ENCODE results near the gene SYCP3. TPM values are rescaled to one million over a fixed set of nuclear protein-coding genes. Genes with fewer than 3 reads are reported as not detected.
"Not testable (repeated sequence)": the region's sequence is repeated elsewhere in the genome, so short reads cannot be mapped to it uniquely, and the experiment has no call there.

Gene SYCP3
- total RNA-seq, 1 donor from 2014 or later = 0.93 TPM

DNA sequence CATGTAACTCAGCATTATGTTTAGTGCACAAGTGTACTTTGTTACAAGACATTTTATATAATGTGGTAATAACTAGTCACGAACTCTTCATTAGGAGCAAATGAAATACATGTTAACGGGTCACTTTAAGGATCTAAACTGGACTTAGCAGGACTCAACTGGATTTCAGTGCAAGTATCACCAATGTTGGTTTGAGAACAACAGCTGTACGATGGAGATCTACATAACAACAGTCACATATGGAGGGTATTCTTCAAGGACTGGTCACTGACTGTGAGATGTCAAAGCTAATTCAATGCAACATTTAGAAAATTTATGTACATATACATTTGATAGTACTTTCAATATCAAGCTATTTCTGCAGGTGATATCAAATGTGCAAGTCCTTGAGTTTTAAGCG lies 22.5 kb upstream of the SYCP3 start:
- intact Hi-C loops (cut with micrococcal nuclease) = no loop called here

DNA sequence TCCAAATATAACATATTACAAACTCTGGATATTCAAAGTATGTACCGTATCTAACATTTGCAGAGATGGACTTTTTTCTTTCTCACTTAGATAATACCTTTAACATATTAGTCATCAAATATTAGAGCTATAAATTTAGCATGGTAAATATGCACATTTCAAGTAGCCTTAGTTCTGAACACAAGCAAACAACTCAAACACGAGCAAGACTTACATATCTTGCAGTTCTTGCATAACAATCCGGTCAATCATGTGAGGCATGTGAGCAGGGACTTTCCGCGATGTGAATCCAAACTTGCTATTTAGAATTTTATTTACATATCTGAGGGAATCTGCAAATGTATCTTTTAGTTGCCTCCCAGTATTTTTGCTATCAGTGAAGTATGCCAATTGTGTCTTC lies 22.1 kb upstream of the SYCP3 start:
- intact Hi-C loops (cut with micrococcal nuclease) = no loop called here

DNA sequence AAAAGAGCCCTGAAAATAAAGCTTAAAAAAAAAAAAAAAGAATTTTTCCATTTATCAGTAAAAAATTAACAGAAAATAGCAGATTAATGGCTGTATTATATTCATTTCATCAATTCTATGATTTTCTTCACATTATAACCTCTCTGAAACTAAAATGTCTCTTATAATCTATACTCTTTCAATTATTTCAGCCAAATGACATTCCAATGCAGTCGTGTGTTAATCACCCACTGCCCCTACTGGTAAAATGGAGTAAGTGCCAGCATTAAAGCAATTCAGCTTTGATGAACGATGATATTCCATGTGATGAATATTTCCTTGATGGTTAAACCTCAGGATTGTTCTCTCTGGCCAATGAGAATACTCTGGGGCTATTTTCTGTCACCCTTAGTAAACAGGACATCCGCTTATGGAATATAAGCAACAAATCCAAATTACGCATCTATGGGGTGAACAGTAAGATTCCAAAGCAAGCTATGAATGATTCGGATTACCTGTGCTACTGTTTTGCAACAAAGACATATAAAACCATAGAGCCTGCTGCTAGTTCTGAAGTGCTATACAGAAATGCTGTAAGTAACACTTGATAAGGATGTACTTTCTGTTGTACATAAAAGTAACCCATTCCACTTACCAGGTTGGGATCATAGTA lies 20.3 kb upstream of the SYCP3 start:
- intact Hi-C loops (cut with micrococcal nuclease) = loop anchor here (1.0 to 2.0 kb wide), 5 partner anchors 61 to 353 kb away; partner anchors contain the start of gene ARL1

DNA sequence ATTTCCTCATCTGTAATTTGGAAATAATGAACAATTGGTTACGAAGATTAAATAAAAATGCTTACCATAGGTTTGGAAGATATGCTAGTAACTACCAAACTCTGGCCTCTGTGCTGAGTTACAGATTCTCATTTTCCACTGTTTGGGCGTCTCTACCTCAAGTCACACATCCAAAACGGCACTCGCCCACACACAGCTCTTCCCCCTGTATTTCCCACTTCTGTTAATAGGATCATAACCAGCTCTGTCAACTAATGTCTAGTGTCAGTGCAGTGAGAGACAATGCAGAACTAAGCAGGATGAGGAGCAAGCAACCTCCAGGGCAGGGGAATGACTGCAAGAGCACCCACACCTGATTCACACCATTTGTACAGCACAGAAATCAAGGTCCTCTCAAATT lies 10.9 kb upstream of the SYCP3 start:
- intact Hi-C loops (cut with micrococcal nuclease) = no loop called here

DNA sequence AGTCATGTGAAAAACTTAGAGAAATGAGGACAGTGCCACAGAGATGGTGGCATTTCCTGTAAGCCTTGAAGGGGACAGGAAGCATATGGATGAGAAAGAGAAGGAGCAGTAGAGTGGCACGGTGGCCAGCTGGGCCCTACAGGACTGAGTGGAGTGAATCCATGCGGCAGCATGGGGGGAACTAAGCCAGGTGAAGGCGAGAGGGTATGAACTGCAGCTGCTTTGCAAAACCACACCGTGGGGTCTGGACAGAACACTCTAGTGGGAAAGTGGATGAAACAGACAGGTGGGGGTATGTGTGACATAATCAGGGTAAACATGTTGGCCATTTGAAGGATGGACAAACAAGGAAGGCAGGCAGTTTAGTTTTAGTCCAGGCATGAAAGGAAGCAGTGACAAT lies 10.4 kb upstream of the SYCP3 start:
- intact Hi-C loops (cut with micrococcal nuclease) = no loop called here

DNA sequence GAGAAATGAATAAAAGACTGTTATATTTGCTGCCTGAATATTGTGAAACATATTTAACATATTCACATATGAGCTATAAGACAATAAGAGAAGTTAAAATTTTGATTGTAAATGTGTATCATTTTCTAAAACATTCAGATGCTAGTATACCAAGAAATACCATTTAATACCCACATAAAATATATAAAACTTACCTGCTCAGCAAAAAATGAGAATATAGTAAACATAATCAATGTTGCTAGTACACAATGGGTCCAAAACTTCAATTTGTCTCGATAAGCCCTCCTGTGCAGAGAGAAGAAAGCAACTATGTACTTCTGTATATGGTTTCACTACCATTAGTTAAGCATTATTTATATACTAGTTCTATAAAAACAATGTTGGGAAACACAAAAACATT lies 9.6 kb upstream of the SYCP3 start:
- intact Hi-C loops (cut with micrococcal nuclease) = no loop called here

DNA sequence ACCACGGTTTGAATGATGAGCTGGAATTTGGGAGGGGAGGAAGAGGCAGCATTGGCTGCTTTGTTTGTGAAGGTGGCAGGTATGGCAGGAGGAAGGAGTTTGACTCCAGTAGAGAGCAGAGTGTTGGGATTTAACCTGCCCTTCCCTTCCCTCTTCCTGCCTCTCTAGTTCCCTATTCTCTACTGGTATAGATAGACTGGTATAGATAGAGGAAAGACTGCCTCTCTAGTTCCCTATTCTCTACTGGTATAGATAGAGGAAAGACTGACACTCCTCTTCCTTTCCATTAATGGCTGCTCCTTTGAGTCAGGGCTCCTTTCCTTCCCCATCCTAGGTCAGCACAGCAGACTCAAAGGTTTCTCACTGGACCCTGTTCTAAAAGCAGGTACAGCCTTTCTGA lies 8.4 kb upstream of the SYCP3 start:
- intact Hi-C loops (cut with micrococcal nuclease) = no loop called here

DNA sequence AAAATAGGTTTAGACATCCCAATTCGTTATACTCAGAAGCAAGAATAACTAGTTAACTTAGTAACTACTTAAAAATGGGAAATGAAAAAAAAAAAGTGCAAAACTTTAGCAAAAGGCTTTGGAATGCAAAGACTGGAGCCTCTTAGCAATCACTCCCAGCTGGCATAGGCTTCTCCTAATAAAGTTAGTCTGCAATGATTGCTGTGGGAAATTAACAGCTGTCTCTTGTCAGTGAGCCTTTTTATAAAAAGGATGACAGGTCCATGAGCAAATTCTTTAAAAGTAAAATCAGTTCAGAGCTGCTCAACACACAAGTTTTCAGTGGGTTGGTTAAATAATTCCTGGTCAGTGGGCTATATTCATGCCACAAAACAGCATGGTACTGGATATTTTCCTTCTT lies 7.4 kb upstream of the SYCP3 start:
- intact Hi-C loops (cut with micrococcal nuclease) = no loop called here

DNA sequence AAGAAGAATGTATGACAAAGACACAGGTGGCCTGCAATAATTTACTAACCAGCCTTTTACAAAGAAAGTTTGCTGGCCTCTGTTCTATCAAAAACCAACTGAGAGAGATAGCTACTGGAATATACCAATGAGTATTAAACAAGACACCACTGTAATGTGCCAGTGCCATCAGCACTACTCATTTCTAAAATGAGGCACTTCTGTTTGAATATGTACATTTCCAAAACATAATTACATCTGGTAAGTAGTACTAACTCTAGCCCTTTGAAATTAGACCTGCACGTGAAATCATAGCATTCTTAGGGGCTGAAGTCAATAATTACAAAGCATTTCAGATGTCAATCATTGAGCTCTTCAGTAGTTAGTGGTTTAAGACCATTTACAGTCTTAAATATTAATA lies 6.9 kb upstream of the SYCP3 start:
- intact Hi-C loops (cut with micrococcal nuclease) = no loop called here

DNA sequence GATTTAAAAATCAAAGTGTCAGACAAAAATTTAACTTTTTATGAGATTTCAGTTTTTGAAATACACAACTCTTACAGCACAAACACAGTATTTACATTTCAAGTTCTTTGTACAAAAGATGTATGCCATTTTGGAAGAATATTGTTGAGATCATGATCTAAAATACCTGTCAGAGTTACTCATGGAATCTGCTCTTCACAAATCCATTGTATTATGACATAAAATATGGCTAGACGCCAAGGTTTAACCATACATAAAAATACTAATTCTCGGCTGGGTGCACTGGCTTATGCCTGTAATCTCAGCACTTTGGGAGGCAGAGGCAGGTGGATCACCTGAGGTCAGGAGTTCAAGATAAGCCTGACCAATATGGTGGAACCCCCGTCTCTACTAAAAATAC lies 6.2 kb upstream of the SYCP3 start:
- intact Hi-C loops (cut with micrococcal nuclease) = no loop called here

DNA sequence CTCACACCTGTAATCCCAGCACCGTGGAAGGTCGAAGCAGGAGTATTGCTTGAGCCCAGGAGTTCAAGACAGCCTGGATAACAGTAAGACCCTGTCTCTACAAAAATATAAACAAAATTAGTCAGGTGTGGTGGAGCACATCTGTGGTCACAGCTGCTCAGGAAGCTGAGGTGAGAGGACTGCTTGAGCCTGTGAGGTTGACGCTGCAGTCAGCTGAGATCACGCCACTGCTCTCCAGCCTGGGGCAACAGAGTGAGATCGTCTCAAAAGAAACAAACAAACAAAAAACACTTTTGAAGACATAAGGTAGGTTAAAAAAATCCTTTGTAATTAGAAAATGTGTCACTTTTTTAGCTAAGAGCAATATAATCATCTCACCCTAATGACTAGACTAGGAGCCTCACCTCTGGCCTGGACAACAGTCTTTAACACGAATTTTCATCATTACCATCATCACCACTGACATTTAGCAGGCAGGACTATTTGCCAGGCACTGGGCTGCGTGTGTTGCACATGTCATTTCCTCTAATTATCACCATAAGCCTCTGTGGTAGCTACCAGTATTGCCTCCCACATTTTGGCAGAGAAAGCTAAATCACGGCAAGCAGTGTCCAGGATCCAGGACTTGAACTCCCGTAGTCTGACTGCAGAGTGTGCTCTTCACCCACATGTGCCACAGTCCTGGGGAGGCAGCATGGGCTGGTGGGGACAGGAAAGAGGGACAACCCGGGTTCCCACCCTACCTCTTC lies 4.6 kb upstream of the SYCP3 start:
- intact Hi-C loops (cut with micrococcal nuclease) = no loop called here

DNA sequence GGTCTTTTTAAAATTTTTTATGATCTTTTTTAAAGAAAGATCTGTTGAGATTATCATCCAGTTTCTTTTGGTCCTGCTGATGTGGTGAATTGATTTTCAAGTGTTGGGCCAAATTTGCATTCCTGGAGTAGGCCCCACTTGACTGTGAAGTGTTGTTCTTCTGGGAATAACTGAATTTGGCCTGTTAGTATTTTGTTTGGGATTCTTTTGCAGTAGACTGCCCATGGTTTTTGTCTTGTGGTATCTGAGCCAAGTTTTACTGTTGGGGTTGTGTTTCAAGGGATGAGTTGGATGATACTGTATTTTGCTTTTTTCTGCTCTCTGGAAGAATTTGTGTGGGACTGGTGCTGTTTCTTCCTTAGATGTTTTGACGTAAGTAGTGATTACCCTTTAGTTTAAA lies 4.0 kb upstream of the SYCP3 start:
- intact Hi-C loops (cut with micrococcal nuclease) = no loop called here

DNA sequence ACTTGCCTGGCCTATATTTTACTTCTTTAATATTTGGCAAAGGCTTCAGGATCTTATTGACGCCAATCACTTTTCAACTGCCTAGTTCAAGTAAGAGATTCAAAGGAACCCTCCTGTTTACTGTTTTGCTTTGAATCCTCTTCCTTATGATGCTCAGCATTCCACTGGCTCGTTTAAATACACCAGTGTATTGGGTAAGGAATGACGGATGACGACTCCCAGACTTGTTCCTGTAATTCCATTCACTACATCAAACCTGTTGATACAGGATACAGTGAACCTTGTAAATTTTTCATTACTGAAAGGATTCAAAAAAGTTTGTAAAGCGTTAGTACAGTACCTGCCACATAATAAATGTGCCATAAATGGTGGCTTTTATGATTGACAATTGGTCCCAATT lies 1.7 kb upstream of the SYCP3 start:
- intact Hi-C loops (cut with micrococcal nuclease) = no loop called here

DNA sequence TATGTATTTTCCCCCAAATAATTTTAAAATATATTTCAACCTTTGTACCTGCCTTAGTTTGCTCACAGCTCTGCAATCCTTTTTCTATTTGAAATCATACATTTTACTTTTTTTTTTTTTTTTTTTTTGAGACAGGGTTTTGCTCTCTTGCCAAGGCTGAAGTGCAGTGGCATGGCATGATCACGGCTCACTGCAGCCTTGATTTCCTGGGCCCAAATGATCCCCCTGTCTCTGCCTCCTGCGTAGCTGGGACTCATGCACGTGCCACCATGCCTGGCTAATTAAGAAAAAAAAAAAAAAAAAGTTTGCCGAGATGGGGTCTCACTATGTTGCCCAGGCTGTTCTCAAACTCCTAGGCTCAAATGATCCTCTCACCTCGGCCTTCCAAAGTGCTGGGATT lies 1.3 kb upstream of the SYCP3 start:
- intact Hi-C loops (cut with micrococcal nuclease) = no loop called here

DNA sequence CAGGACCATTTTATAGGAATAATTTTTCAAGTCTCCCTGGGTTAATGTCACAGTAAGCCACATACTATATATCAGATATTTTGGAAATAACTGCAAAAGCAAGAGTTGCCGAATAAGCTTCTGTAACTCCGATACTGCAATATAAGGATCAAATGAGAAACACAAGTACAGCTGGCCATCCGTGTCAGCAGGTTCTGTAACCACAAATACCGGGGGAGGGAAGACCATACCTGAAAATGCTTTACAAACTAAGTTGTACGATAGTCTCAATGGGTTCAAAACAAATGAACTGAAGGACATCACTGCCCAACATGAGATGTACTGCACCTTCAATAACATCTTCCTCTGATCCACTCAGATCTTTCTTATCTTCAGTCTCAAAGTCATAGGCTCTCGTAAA lies 1.8 kb downstream of the SYCP3 start:
- intact Hi-C loops (cut with micrococcal nuclease) = no loop called here

DNA sequence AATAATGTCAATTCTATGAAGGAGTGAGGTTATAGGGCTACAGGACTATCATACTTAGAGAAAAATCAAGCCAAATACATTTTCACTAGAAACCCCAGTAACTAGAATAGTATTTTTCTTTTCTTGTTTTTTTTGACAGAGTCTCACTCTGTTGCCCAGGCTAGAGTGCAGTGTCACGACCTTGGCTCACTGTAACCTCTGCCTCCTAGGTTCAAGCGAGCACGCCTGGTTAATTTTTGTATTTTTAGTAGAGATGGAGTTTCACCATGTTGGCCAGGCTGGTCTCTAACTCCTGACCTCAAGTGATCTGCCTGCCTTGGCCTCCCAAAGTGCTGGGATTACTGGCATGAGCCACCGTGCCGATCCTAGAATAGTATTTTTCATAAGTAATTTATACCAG lies 4.8 kb downstream of the SYCP3 start:
- intact Hi-C loops (cut with micrococcal nuclease) = not testable (repeated sequence)

DNA sequence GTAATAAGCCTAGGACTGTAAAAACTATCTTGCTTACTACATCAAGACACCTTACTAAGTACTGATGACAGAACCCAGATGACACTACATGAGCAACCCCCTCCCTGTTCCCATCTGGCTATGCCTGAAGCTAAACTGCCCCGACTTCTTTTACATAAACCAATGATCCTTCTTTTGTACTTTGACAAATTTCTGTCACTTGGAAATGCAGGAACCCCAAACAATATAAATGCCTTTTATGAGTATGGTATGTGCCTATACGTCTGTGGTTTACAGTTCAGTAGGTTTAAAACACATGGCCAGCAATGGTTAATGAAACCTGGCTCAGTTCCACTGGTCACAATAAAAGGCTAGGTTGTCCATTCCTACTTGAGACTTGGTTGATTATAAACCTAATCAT lies 6.1 kb downstream of the SYCP3 start:
- intact Hi-C loops (cut with micrococcal nuclease) = no loop called here

DNA sequence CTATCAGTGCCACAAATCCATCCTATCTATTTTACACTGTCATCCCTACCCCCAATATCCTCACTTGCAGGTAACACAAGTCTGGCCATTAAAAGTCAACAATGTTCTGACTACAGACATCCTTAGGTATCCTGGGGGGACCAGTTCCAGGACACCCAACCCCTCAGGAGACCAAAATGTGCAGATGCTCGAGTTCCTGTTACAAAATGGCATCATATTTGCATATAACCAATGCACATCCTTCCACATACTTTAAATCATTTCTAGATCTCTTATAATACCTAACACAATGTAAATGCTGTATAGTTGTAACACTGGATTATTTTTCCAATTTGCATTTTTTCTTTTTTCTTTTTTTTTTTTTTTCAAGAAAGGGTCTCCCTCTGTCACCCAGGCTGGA lies 6.9 kb downstream of the SYCP3 start:
- intact Hi-C loops (cut with micrococcal nuclease) = no loop called here

DNA sequence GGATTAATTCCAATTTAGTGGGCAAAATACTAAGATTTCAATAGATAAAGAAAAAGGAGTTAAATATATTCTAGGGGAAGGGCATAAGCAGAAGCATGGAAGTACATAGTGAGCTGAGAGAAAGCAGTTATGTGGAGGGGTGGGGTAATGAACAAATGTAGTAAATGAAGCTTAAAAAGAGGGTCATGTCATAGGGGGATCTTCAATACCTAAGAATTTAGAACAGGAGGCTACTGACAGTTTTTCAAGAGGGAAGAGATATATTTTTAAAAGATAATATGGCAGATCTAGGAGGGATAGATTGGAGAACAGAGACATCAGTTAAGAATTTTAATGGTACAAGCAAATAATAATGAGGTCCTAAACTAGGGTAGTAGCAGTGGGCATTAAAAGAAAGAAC lies 9.4 kb downstream of the SYCP3 start:
- intact Hi-C loops (cut with micrococcal nuclease) = no loop called here

DNA sequence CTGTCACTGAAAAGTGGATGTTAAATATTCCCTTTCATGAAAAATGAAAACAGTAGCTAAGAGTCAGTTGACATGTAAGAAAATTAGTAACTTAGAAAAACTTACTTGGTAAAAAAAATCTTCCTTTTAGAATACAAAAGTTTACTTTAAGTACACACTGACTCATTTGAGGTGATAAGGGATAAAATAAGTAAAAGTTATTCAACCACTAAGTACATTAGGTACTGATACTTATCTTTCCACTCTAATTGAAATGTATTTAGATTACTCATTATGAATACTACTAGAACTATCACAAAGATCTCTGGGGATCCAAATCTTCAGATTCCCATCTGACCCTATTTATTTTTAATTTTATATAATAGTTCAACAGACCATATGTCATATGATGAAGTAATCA lies 12.2 kb downstream of the SYCP3 start:
- intact Hi-C loops (cut with micrococcal nuclease) = no loop called here

DNA sequence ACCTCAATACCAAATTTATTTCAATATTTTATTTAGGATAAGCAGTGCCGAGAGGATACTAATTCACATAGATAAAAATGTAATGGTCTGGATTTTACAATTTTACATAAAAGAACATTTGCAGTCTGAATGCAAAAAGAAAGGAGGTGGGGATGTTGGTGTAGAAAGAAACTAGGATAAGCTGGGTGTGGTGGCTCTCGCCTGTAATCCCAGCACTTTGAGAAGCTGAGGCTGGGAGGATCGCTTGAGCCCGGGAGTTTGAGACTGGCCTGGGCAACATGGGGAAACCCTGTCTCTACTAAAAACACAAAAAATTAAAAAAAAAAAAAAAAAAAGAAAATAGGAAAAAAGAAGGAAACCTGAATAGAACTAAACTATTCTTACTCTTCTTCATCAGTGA lies 16.9 kb downstream of the SYCP3 start:
- intact Hi-C loops (cut with micrococcal nuclease) = no loop called here

DNA sequence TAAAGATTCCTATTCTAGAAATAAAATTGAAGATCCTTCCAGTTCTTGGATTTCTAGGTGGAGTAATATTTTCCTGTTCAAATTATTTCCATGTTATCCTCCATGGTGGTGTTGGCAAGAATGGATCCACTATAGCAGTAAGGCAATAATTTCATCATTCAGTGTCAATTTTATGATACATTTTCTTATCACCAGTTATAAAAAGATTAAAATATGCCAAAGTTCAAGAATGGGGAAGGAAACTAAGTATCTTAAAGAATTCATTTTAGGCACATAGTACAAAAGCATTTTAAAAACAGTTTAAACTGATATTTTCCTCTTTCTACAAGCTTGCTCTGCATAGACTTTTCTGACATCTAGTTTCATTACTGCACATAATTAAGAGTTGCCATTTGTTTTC lies 19.1 kb downstream of the SYCP3 start:
- intact Hi-C loops (cut with micrococcal nuclease) = no loop called here

DNA sequence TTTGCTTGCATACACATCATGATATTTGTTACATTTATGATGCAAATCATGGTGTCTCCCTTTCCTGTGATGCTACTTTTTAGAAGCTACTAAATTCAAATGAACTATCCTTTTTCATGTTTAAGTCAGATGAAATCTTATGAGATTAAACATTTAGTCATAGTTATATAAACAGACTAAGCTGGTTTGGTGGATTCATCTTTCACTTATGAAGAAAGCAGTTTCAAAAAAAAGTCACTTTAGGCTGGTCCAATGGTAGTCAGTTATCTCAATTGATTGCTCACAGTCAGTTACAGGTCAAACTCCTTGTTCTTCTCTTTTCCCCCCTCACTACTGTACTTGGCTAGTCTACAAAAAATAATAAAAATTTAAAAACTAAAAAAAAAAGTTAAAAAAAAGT lies 19.7 kb downstream of the SYCP3 start:
- intact Hi-C loops (cut with micrococcal nuclease) = no loop called here
